HG03097 (cell line): ENCODE data around the gene PNPT1.
"Not testable (repeated sequence)": the region's sequence is repeated elsewhere in the genome, so short reads cannot be mapped to it uniquely, and the experiment has no call there.

Source experiments
- ATAC-seq: cut with Tn5 transposase; IDR thresholded peaks from one replicate; pipeline ENCODE4 v1.9.1; 2021; ENCODE audit not compliant: unreplicated experiment, low FRiP score

PNPT1 gene

DNA sequence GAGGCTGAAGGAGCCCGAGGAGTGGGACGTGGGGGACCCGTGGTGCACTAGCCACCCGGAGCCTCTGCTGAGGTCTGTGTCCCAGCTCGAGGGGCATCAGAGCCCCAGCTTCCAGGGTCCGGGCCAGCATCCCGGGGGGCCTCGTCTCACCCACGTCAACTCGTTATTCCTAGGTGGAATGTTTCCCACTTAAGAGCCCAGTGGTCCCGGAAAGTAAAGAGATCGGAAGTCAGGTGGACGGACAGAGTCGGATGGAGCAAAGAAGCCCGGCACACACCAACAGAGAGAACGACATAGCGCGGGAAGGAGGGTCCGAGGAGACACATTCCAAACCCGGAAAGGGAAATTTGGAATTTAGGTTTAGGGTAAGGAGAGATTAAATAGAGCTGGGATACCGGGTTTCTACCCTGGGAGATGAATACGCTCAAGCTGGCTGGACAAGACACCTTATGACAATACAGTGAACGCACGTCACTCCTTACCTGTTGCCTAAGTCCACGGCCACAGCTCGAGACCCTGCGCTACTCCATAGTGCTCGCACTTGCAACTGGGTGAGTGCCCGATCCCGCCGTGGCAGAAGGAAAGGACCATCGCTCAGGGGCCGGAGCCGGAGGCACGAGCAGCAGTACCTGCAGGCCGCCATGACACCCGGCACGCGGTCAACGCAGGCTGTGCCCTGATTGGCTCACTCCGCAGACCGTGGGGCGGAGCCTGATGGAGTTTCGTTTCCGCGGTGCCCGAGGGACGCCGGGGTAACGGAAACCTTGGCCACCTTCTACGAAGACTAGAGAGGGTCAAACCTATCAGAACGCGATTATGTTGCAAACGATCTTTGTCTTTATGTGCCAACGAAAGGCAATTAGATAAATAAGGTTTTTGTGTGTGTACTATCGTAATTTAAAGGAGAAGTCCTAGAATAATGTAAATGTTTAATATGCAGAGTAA is at the start of gene PNPT1:
TSS of gene PNPT1 (minus strand) at position 664 of the 945 bp plus-strand sequence. CDS start at position 643, 21 bp downstream.
- peak; percentile 100 for ATAC-seq

DNA sequence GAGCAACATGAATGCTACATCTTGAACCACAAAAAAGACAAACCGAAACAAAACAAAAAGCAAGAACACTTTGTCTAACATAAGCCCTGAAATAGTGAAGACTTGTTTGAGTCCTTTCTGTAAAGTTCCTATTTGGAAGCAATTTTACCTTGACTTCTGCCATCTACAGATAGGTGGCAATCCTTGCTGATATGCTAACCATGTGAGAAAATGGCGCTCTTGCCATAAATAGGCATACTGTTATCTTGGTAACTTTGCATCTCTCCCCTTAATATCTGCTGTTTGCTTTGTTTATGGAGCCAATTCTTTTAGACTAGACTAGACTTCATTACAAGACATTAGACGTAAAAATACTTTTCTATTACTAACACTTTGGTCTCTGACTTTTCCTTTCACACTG is 49.4 kb upstream of the PNPT1 start:
- no peak for ATAC-seq

DNA sequence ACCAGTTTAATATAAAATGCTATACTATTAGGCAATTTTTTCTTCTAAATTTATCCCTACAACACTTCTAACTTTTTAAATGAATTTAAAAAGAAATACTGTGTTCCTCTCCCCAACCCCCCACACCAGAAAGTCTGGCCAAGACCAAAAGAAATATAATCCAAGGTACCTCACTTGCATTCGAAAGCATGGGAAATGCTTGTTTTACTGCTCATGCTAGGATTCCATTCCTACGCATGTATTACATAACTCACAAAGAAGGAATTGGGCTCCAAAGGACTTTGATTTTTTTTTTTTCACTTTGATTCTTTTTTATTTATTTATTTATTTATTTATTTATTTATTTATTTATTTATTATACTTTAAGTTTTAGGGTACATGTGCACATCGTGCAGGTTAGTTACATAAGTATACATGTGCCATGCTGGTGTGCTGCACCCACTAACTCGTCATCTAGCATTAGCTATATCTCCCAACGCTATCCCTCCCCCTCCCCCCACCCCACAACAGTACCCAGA is 42.4 kb upstream of the PNPT1 start:
- not testable (repeated sequence) for ATAC-seq

DNA sequence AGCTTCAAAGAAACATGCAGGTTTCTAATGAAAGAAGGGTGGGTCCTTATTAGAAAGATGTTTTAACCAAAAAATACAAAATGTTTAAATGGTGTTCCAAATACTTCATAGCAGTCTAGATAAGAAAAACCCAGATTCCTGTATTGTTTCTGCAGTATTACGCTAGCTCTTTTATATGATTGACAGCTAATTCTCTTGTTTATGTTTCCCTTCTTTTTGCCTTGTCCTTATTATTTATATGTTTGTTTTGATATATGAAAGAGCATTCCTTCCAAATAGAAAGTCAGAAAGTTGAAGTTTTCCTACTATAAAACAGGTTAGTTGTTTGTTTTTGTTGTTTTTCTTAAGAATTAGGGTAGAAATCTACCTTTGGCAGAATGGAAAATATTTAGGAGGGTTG is 41.1 kb upstream of the PNPT1 start:
- no peak for ATAC-seq

DNA sequence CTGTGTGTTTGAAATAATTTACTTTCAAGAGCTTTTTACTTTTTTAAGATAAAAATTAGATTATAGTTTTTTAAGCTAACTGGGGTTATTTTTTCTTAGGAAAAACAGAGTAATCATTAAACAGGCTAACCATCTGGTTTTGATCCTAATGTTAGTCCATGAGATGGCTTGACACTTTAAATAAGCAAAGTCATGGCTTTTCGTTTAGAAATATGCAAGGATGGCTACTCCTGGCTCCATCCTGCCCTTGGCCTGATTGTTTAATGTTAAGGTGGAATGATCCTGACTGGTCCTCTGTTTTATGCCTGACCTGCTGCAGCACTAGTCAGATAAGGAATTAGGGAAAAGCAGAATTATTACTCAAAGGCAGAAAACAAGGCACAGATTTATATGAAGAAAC is 39.7 kb upstream of the PNPT1 start:
- ATAC-seq: no peak

DNA sequence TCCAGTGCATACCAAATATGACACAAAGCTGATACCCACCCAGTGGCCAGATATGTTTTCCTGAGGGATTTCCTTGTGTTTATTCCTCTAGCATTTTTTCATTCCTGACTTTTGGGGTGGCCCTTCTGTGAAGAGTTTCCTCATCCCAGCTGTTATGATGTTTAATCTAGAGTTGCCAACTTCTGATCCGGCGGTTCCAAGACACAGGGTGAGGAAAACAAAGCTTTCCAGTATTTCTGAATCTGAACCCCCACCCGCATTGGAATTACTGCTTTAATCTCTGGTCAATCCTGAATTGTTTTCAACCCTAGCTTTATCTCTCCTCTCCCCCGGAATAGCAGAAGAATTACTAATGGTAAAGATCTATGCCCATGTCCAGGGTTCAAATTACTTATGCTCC is 39.2 kb upstream of the PNPT1 start:
- no peak for ATAC-seq

DNA sequence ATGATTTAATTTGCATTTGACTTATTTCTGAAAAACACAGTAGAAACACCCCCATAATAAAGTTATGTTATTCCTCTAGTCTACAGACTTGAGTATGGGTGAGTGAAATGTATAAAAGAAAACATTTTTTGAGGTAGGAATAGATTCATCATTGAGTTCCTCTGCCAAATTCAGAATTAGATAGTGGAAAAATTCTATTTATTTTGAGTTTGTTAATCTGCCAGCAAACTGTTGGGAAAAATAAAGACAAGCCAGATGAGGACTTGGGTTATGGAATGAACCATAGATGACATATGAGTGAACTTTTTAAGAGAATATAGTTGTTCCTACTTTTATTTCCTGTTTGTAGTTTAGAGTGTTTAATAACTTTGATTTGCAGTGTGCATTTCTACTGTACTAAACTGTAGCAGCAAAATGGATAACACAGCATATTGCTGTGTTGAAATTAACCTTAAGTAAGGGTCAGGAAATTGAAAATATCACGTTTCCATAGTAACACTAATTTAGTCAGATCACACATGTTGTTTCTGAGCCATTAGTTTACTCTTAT is 35.6 kb upstream of the PNPT1 start:
- ATAC-seq: no peak

DNA sequence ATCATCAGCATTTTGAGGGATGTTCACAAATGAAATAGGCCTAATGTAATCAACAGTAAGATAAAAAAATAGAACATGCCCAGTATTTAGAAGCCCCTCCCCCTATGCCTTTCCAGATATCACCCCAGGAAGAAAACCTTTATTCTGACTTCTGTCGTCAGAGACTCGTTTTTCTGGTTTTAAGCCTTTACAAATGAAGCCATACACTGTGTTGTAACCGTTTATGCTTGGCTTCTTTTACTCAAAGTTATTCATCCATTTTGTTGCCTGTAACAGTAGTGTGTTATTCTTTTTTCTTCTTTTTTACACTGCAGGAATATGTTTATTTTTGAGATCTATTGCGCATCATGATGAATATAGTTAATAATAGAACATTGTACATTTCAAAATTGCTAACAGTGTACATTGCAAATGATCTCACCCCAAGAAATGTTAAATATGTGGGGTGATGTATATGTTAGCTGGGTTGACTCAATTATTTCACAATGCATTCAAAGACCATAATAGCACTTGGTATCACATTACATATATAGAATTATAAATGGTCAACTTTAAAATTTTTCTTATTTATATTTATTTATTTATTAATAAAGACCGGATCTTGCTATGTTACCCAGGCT is 28.1 kb upstream of the PNPT1 start:
- no peak for ATAC-seq

DNA sequence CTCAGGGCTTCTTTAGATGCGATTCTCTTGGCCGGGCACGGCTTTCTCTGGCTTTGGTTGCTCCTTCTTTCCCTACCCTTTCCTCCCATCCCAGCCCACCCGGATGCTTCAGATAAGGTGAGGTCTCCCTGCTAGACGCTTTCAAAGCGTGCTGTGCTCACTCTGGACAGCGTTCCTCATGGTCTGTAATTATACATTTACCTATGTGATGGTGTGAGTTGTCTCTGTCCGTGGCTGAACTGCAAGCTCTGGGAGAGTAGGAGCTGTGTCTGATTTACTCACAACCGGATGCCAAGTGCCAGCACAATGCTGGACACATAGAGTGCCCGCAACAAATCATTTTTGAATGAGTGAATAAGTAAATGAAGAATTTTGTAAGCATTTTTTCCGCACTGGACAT is 26.8 kb upstream of the PNPT1 start:
- no peak for ATAC-seq

DNA sequence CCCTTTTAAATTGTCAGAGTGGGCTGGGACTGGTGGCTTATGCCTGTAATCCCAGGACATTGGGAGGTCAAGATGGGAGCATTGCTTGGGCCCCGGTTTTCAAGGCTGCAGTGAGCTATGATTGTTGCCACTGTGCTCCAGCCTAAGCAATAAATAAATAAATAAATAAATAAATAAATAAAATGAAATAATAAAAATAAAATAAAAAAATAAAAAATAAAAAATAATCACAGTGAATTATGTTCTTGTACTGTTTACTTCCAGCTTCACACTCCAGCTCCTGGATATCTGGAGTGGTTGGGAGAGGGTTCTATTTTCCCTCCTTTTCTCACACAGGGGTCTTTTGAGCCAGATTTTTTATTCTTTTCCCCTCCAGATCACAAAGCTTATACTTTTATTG is 26.2 kb upstream of the PNPT1 start:
- no peak for ATAC-seq

DNA sequence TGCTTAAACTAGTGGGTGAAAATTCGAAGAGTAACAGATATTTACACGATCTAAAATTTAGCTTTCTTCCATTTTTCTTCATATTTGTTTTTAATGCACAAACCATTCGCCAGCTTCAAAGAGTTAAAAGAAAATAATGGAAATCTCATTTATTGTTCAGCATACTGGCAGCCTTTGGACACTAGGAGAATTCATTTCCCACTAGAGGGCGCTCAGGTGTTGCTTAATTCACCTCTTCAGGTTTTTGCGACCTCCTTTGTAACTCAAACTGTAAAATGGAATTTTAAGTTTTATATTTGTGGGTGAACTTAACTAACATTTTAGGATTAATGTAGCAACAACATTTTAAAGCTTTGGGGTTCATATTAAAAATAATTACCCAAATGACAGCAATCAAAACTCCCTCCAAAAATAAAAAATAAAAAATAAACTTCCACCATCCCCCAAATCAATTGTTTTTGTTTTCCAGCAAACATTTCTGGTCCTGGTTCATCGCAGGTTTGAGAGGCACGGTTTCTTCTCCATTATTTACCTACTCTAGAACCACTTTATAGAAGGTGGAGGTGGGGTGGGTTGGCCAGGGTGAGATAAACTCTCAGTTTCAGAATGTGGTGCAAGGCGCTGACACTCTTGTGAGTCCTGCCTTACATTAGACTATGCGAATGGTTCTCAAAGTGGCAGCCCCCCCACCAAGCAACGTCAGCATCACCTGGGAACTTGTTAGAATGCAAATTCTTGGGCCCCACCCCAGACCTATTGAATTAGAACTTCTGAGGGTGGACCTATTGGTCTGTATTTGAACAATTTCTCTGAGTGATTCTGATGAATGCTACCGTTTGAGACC is 24.7 kb upstream of the PNPT1 start:
- no peak for ATAC-seq

DNA sequence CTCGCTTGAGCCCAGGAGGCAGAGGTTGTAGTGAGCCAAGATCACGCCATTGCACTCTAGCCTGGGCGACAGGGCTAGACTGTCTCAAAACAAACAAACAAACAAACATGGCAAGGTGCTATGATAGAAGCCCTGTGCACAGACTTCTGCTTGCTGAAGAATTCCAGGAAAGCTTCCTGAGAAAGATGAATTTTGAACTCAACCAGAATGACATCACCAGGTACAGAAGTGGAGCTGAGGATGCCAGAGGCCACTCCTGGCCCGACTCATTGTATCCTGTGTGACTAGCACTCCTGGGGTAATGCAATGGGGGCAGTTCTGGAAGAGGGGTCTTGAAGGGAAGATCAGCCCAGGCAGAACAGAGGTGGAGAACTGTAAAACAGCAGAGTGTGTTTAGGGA is 22.0 kb upstream of the PNPT1 start:
- no peak for ATAC-seq

DNA sequence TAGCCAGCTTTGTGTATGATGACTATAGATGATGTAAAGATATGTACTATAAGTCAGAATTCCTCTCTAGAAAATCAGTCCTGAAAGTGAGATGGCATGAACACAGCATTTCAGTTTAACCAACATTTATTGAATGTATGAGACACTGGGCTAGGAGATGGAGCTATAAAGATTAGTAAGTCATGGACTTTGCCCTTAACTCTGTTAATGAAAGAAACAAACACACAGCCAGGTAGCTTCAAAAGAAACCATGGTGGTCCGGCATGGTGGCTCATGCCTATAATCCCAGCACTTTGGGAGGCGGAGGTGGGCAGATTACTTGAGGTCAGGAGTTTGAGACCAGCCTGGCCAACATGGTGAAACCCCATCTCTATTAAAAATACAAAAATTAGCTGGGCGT is 21.5 kb upstream of the PNPT1 start:
- not testable (repeated sequence) for ATAC-seq

DNA sequence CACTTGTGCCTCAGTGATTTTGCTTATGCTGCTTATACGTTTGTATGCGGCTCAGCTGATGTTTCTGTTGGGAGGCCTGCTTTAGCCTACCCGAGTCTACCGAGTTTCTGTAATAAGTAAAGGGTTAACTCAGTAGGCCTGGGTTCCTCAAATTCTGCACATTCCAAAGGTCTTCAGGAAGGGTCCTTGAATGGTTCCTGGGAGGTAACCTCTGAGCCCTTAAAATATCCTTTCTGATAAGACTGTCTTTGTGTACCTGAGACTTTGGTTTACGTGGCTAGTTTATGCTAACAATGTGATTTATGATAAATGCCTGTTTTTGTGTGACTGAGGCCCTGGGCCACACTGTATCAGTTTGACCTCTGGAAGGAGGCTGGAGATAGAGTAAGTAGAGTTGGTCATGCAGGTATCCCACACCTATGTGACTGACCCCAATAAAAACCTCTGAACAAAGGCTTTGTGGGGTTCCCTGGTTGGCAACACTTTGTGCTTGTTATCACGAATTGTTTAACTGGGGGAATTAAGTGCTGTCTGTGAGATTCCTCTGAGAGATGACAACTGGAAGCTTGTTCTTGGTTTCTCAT is 18.9 kb upstream of the PNPT1 start:
- ATAC-seq: no peak

DNA sequence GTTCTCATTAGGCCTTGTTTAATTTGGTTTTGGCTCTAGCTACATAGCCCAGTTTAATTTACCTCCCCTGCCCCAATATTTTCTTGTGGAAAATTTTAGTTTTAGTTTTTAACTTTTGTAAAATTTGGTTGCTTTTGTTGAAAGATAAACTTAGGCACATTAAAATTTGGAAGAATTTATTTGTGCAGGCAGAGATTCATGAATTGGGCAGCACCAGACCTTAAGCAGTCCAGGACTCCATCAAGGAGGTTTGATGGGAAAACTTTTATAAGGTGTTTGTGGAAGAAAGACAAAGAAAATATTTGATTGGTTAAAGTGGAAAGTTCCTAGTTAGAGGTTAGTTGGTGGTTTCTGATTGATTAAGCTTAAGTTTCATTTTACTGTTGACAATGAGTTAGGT is 16.4 kb upstream of the PNPT1 start:
- ATAC-seq: no peak

DNA sequence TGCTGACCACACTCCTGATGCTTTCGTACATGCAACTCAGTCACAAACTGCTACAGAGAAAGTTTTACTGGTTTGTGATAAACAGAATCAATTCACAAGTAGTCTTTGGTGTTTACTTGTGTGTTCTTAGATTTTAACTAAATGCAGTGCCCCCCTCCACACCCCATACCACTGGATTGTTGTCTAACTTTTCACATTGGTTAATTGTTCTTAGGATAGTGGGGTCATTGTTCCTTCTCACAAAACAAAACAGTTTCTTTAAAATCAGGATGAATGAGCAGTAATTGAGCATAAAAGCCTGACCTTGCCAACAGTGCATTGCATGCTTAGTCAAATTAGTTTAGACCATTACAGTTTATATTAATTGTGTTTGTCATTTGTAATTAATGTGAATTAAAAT is 14.1 kb upstream of the PNPT1 start:
- no peak for ATAC-seq

DNA sequence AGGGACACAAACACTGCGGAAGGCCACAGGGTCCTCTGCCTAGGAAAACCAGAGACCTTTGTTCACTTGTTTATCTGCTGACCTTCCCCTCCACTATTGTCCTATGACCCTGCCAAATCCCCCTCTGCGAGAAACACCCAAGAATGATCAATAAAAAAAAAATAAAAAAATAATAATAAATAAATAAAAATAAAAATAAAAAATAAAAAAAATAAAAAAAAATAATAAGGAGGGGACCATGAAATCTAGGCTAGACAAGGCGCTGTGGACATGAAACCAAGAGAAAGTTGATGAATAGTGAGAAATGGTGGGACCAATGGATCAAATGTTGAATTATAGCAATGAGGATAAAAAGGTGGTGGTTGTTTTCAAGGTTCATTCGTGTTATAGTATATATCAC is 12.6 kb upstream of the PNPT1 start:
- ATAC-seq: not testable (repeated sequence)

DNA sequence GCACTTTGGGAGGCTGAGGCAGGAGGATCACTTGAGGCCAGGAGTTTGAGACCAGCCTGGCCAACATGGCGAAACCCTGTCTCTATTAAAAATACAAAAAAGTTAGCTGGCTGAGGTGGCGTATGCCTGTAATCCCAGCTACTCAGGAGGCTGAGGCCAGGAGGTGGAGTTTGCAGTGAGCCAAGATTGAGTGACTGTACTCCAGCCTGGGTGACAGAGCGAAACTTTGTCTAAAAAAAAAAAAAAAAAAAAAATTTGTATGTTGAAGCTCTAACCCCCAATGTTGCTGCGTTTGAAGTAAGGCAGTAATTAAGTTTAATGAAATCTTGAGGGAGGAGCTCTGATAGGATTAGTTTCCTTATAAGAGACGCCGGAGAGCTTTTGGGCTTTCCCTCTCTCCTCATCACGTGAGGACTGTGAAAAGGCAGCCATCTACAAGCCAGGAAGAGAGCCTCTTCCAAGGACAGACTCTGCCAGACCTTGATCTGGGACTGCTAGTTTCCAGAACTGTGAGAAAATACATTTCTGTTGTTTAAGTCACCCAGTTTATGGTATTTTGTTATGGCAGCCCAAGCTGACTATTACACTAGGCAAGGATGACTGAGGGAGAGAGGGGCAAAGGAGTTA is 11.5 kb upstream of the PNPT1 start:
- ATAC-seq: no peak

DNA sequence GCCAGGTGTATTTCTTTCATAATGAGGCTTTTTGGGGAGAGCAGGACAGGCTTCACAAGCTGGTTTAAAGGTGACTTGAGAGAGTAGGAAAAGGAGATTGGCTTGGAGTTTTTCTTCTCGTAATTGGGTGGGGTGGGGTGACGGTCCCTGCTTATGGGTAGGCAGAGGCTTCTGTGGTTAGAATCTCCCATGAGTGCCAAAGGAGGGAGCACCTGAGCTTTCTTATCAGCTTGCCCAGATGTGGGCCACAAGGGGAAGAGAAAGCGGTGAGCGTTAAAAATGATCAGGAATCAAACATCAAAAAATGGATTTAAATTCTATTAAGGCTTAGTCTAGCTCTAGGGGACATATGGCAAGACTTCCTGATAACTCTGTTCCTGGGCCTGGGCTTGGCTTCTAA is 9.7 kb upstream of the PNPT1 start:
- no peak for ATAC-seq

DNA sequence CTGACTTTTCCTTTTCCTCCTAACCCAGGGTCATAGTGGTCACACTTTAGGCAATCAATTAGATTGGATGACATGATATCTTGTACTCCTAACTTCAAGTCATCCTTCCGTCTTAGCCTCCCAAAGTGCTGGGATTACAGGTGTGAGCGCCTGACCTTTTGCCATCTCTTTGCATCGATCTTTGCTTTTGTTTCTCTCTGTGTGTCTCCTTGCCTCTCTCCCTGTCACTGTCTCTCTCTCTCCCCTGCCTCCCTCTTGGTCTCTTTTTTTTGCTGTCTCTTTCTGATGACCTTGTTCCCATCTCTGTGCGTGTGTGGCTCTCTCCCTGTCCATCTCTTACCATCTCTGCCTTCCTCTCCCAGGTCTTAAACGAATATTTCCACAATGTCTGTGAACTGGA is 904 bp downstream of the PNPT1 start:
- ATAC-seq: not testable (repeated sequence)
